ENCODE measurements around the gene DYRK3.

DYRK3 gene

GRCh38 chr1:206587904-206588303, 47.4 kb upstream of the DYRK3 start:
- no peaks in the 10 kb centered on the region for H3K4me1 ChIP-seq (ENCODE audit: control insufficient read depth, insufficient read depth, low read length)
- H3K36me3 ChIP-seq (ENCODE audit: control insufficient read depth in 2 of 2, insufficient read depth in 1 of 2, low read length in 2 of 2) = peaks cover 12 to 88% of the 10 kb centered on the region in 2 experiments; a peak in 2 of 3 replicates
- H3K9me3 ChIP-seq (ENCODE audit: control insufficient read depth, insufficient read depth, low read depth, low read length) = no peaks in the 10 kb centered on the region
- no peak overlapping the region for H3K4me3 ChIP-seq (ENCODE audit: low read depth, low read length)
- no peak overlapping the region for H3K27ac ChIP-seq (ENCODE audit: extremely low read depth, low read depth, low read length)
- TF ChIP-seq ZNF670 (tag by site-specific recombination; IDR thresholded peaks at IDR 0.05; ENCODE audit: low read depth) (no peak), BCL6B (tag by site-specific recombination; IDR thresholded peaks at IDR 0.05) (no peak), OSR2 (tag by site-specific recombination; IDR thresholded peaks at IDR 0.05) (no peak), ZNF843 (tag by site-specific recombination; IDR thresholded peaks at IDR 0.05) (no peak), ZNF174 (tag by site-specific recombination; IDR thresholded peaks at IDR 0.05) (no peak), RBAK (tag by site-specific recombination; IDR thresholded peaks at IDR 0.05) (no peak), ZBTB49 (tag by site-specific recombination; IDR thresholded peaks at IDR 0.05; ENCODE audit: low read depth) (no peak)
- CTCF ChIA-PET = interaction anchor here (1.2 to 6.8 kb wide), 4 partner anchors 19 to 97 kb away, joined by 4 to 115 read pairs (median 52); no protein-coding TSS in a partner anchor
- POLR2A ChIA-PET = no interaction called here

- H3K36me3 ChIP-seq (ENCODE audit: control insufficient read depth in 2 of 2, insufficient read depth in 1 of 2, low read length in 2 of 2) = peaks cover 16 to 91% of the 10 kb centered on the region in 2 experiments; a peak in 2 of 3 replicates
- no peaks in the 10 kb centered on the region for H3K9me3 ChIP-seq (ENCODE audit: control insufficient read depth, insufficient read depth, low read depth, low read length)
- no peaks in the 10 kb centered on the region for H3K4me1 ChIP-seq (ENCODE audit: control insufficient read depth, insufficient read depth, low read length)
- TF ChIP-seq BCL11A (tag by site-specific recombination; IDR thresholded peaks at IDR 0.05; ENCODE audit: low read depth) = no peak
- no peak for TF ChIP-seq ZFHX2 (tag by site-specific recombination; conservative IDR thresholded peaks at IDR 0.05)
- TF ChIP-seq ZNF626 (tag by site-specific recombination; IDR thresholded peaks at IDR 0.05) = no peak
- TF ChIP-seq ZNF302 (tag by site-specific recombination; IDR thresholded peaks at IDR 0.05; ENCODE audit: low read depth) = no peak
- TF ChIP-seq PRDM1 (tag by site-specific recombination; IDR thresholded peaks at IDR 0.05) = no peak
- TF ChIP-seq ZNF510 (tag by site-specific recombination; IDR thresholded peaks at IDR 0.05; ENCODE audit: insufficient replicate concordance) = no peak
- no peak for TF ChIP-seq PRDM4 (tag by site-specific recombination; IDR thresholded peaks at IDR 0.05)
- TF ChIP-seq ZNF629 (tag by site-specific recombination; IDR thresholded peaks at IDR 0.05) = no peak
- POLR2A ChIA-PET = no interaction called here
- CTCF ChIA-PET = interaction anchor here (0.6 to 6.8 kb wide), 6 partner anchors 18 to 388 kb away, joined by 3 to 94 read pairs (median 6); no protein-coding TSS in a partner anchor
- H3K27ac ChIP-seq (ENCODE audit: extremely low read depth, low read depth, low read length) = no peak overlapping the region
- H3K4me3 ChIP-seq (ENCODE audit: low read depth, low read length) = no peak overlapping the region
Measured at GRCh38 chr1:206588492-206588891, 46.8 kb upstream of the DYRK3 start.

GRCh38 chr1:206589206-206589605, 46.1 kb upstream of the DYRK3 start:
- Histone ChIP-seq H3K27ac (ENCODE audit: extremely low read depth, low read depth, low read length) (no peak overlapping the region), H3K4me3 (ENCODE audit: low read depth, low read length) (no peak overlapping the region), H3K4me1 (ENCODE audit: control insufficient read depth, insufficient read depth, low read length) (no peaks in the 10 kb centered on the region), H3K9me3 (ENCODE audit: control insufficient read depth, insufficient read depth, low read depth, low read length) (no peaks in the 10 kb centered on the region), H3K36me3 (ENCODE audit: control insufficient read depth in 2 of 2, insufficient read depth in 1 of 2, low read length in 2 of 2) (peaks cover 19 to 94% of the 10 kb centered on the region in 2 experiments)
- ChIA-PET CTCF (interaction anchor here (0.7 to 3.1 kb wide), 3 partner anchors 75 to 112 kb away, joined by 3 to 12 read pairs (median 9); no protein-coding TSS in a partner anchor), POLR2A (no interaction called here)
- TF ChIP-seq CTCF (tag by site-specific recombination; IDR thresholded peaks at IDR 0.05) (no peak), ZNF274 (IDR thresholded peaks at IDR 0.05; ENCODE audit: low read length) (no peak), ZNF274 (tag by site-specific recombination; IDR thresholded peaks at IDR 0.05; ENCODE audit: borderline replicate concordance) (no peak), ZNF37A (tag by site-specific recombination; IDR thresholded peaks at IDR 0.05) (no peak), ZNF785 (tag by site-specific recombination; IDR thresholded peaks at IDR 0.05) (no peak), ZNF791 (tag by site-specific recombination; IDR thresholded peaks at IDR 0.05) (no peak), ATF2 (tag by site-specific recombination; IDR thresholded peaks at IDR 0.05; ENCODE audit: low read depth) (no peak), HOXC10 (CRISPR knock-in tag; IDR thresholded peaks at IDR 0.05) (no peak), ZNF169 (tag by site-specific recombination; IDR thresholded peaks at IDR 0.05) (no peak)
